GM06990 (cell line): ENCODE measurements around the gene CACHD1.

Experiments used
- DNase-seq: peaks from one replicate; pipeline ENCODE4 v3.0.0-alpha.2; 2011; ENCODE audit not compliant: insufficient read length; ENCODE audit errors: extremely low read depth
- H3K27me3 ChIP-seq: replicated peaks from 2 replicates; pipeline ENCODE4 v1.6.0; 2011; ENCODE audit warnings: low read length; ENCODE audit not compliant: control insufficient read depth, insufficient read depth
- H3K36me3 ChIP-seq: 2 replicates; pipeline ENCODE4 v1.5.1; 2011; ENCODE audit warnings: low read length; ENCODE audit not compliant: control insufficient read depth, insufficient read depth
- H3K4me3 ChIP-seq: replicated peaks from 2 replicates; pipeline ENCODE4 v1.5.1; 2011; ENCODE audit warnings: low read depth, mild to moderate bottlenecking, control low read depth, low read length
- TF ChIP-seq, protein P1 (sequence below): IDR thresholded peaks from 2 replicates; pipeline ENCODE4 v1.5.1; 2011; ENCODE audit warnings: low read length, control low read depth, mild to moderate bottlenecking, inconsistent platforms; ENCODE audit not compliant: insufficient read depth, poor library complexity, severe bottlenecking

The CACHD1 gene

GRCh38 chr1:64678366-64678765 lies 208.4 kb downstream of the CACHD1 start:
- DNase-seq: no peak
- Histone ChIP-seq H3K27me3 (no peaks in the 10 kb centered on the region), H3K4me3 (no peak overlapping the region), H3K36me3 (no peaks in the 10 kb centered on the region)
- TF ChIP-seq, protein P1, sequence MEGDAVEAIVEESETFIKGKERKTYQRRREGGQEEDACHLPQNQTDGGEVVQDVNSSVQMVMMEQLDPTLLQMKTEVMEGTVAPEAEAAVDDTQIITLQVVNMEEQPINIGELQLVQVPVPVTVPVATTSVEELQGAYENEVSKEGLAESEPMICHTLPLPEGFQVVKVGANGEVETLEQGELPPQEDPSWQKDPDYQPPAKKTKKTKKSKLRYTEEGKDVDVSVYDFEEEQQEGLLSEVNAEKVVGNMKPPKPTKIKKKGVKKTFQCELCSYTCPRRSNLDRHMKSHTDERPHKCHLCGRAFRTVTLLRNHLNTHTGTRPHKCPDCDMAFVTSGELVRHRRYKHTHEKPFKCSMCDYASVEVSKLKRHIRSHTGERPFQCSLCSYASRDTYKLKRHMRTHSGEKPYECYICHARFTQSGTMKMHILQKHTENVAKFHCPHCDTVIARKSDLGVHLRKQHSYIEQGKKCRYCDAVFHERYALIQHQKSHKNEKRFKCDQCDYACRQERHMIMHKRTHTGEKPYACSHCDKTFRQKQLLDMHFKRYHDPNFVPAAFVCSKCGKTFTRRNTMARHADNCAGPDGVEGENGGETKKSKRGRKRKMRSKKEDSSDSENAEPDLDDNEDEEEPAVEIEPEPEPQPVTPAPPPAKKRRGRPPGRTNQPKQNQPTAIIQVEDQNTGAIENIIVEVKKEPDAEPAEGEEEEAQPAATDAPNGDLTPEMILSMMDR: no peak

DNA sequence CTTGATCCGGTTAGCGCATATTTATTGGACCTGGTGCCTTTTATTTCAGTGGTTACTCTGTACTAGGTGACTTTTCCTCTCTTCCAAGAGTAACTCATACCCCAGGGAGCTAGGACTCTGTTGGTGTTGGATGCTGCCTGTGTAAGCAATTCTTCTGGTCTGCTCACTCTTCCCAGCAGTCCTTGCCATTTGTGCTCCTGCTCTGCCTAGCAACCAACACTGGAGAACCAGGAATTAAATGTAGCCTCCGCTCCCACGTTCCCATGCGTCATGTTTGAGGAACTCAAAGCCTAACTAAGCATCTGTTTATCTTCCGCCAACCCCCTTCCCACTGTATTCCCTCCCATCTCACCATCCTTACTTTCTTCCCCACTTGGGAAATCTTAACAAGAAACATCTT lies 209.2 kb downstream of the CACHD1 start:
- no peak for DNase-seq
- no peak overlapping the region for H3K4me3 ChIP-seq
- H3K36me3 ChIP-seq: no peaks in the 10 kb centered on the region
- H3K27me3 ChIP-seq: no peaks in the 10 kb centered on the region
- TF ChIP-seq, protein P1: no peak

GRCh38 chr1:64680599-64680998 lies 210.7 kb downstream of the CACHD1 start:
- TF ChIP-seq, protein P1: no peak
- H3K4me3 ChIP-seq: no peak overlapping the region
- H3K27me3 ChIP-seq: no peaks in the 10 kb centered on the region
- DNase-seq: no peak
- no peaks in the 10 kb centered on the region for H3K36me3 ChIP-seq

DNA sequence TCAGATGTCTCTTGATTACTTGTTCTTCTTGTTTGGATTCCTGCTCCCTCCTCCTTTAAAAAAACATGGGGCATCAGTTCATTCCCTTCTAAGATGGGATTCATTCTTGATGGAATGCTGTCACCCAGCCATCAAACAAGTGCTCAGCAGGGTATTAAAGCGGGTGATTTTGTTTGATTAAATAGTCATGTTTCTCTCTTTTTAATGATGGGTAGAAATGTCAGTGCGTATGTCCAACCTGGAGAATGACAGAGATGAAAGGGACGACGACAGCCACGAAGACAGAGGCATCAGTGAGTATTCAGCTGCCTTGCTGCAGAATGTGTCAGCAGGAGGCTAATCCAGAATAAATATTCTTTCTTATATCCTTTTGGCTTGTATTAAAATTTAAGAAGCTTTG lies 211.1 kb downstream of the CACHD1 start:
- Histone ChIP-seq H3K27me3 (no peaks in the 10 kb centered on the region), H3K36me3 (no peaks in the 10 kb centered on the region), H3K4me3 (no peak overlapping the region)
- no peak for DNase-seq
- TF ChIP-seq, protein P1: no peak

DNA sequence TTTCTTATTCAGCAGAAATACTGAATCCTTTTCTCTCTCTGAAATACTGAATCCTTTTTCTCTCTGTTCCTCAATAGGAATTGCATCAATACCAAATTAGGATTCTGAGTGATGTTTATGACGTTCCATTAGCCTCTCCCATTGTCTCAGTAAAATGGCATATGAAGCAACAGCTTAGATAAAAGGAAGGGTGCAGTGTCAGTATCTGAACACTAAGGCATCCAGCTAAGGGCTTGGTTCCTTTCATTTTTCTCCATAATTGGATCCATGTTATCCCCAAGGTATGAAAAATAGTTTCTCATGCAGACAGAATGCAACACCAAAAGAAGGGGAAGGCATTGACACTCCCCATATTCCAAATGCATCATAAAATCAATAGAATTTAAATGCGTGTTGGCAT lies 213.5 kb downstream of the CACHD1 start:
- TF ChIP-seq, protein P1: no peak
- no peak for DNase-seq
- no peaks in the 10 kb centered on the region for H3K27me3 ChIP-seq
- H3K4me3 ChIP-seq: no peak overlapping the region
- H3K36me3 ChIP-seq: no peaks in the 10 kb centered on the region

GRCh38 chr1:64685217-64685616 lies 215.3 kb downstream of the CACHD1 start:
- TF ChIP-seq, protein P1: no peak
- no peak for DNase-seq
- no peaks in the 10 kb centered on the region for H3K36me3 ChIP-seq
- no peaks in the 10 kb centered on the region for H3K27me3 ChIP-seq
- no peak overlapping the region for H3K4me3 ChIP-seq
